Fibroblast of lung (primary cell): ENCODE results near the gene CFAP77. TPM values are rescaled to one million over a fixed set of nuclear protein-coding genes. Genes with fewer than 3 reads are reported as not detected.

Experiments used
- DNase-seq, 2 donors: peaks; one replicate each; pipeline versions ENCODE4 v3.0.0 to v3.0.0-alpha.2; 2010; ENCODE audit warnings: low read depth in 2 of 2
- H2AFZ ChIP-seq: 2 replicates; pipeline ENCODE4 v1.5.1; 2012; ENCODE audit warnings: low read length, control low read depth, inconsistent platforms
- H3K27ac ChIP-seq: 2 replicates; pipeline ENCODE4 v1.5.1; 2011; ENCODE audit warnings: low read length, control low read depth; ENCODE audit not compliant: insufficient read depth
- H3K27me3 ChIP-seq: 2 replicates; pipeline ENCODE4 v1.5.1; 2011; ENCODE audit warnings: mild to moderate bottlenecking, low read length; ENCODE audit not compliant: control insufficient read depth, insufficient read depth
- H3K36me3 ChIP-seq: 2 replicates; pipeline ENCODE4 v1.5.1; 2011; ENCODE audit warnings: low read length; ENCODE audit not compliant: control insufficient read depth, insufficient read depth
- H3K4me1 ChIP-seq: 2 replicates; pipeline ENCODE4 v1.5.1; 2011; ENCODE audit warnings: low read length; ENCODE audit not compliant: control insufficient read depth, insufficient read depth; ENCODE audit errors: extremely low read depth
- H3K4me2 ChIP-seq: 2 replicates; pipeline ENCODE4 v1.5.1; 2011; ENCODE audit warnings: low read length, control low read depth; ENCODE audit not compliant: insufficient read depth; ENCODE audit errors: extremely low read depth
- H3K4me3 ChIP-seq, 4 experiments: fragments of 200-600 bp in 1 of 4; sonication (generic) in 1 of 4; replicated peaks in 1 of 4; 2 replicates each; pipeline ENCODE4 v1.5.1; 2011 to 2016; ENCODE audit warnings: low read length in 4 of 4, low read depth in 3 of 4, mild to moderate bottlenecking in 3 of 4, control low read depth in 2 of 4, inconsistent platforms in 1 of 4, mixed read lengths in 1 of 4; ENCODE audit not compliant: insufficient read depth in 1 of 4; ENCODE audit errors: control extremely low read depth in 1 of 4
- H3K79me2 ChIP-seq: 2 replicates; pipeline ENCODE4 v1.5.1; 2012; ENCODE audit warnings: mild to moderate bottlenecking, low read length, inconsistent platforms; ENCODE audit not compliant: control insufficient read depth, insufficient read depth
- H3K9ac ChIP-seq: 2 replicates; pipeline ENCODE4 v1.5.1; 2011; ENCODE audit warnings: mild to moderate bottlenecking, low read length, control low read depth; ENCODE audit not compliant: insufficient read depth
- H3K9me3 ChIP-seq: 2 replicates; pipeline ENCODE4 v1.5.1; 2012; ENCODE audit warnings: low read depth, low read length; ENCODE audit not compliant: control insufficient read depth, insufficient read depth
- H4K20me1 ChIP-seq: 2 replicates; pipeline ENCODE4 v1.5.1; 2011; ENCODE audit warnings: low read length; ENCODE audit not compliant: control insufficient read depth, insufficient read depth; ENCODE audit errors: extremely low read depth
- EZH2 ChIP-seq: IDR thresholded peaks from 2 replicates; pipeline ENCODE4 v1.5.1; 2012; ENCODE audit warnings: low read length, control low read depth, mild to moderate bottlenecking; ENCODE audit errors: missing control alignments
- polyA plus RNA-seq, 2 donors: library from polyadenylated mRNA; depleted of rRNA in 1 of 2; stranded (reverse) in 1 of 2; unstranded in 1 of 2; fragments of >200 nt; gene quantifications; 2 replicates each; pipeline ENCODE4 v1.2.1, GENCODE V29; 2011 to 2012; ENCODE audit warnings: missing spikeins in 1 of 2
- total RNA-seq: library from RNA; depleted of rRNA; stranded (reverse); fragments of >200 nt; gene quantifications from 2 replicates; pipeline ENCODE4 v1.2.1, GENCODE V29; 2014
- TF ChIP-seq, protein P1 (sequence below), 2 donors: IDR thresholded peaks in 1 of 2; conservative IDR thresholded peaks in 1 of 2; 1 replicate in 1 of 2; 2 replicates in 1 of 2; pipeline ENCODE4 v1.5.1; 2011 to 2012; ENCODE audit warnings: low read length in 2 of 2, control low read depth in 1 of 2, inconsistent platforms in 1 of 2, low read depth in 1 of 2, mild to moderate bottlenecking in 1 of 2

CFAP77 gene
- total and polyA plus RNA-seq, 2 donors (not counting 1 experiment from before 2014, with no cell fraction given), result not detected

DNA sequence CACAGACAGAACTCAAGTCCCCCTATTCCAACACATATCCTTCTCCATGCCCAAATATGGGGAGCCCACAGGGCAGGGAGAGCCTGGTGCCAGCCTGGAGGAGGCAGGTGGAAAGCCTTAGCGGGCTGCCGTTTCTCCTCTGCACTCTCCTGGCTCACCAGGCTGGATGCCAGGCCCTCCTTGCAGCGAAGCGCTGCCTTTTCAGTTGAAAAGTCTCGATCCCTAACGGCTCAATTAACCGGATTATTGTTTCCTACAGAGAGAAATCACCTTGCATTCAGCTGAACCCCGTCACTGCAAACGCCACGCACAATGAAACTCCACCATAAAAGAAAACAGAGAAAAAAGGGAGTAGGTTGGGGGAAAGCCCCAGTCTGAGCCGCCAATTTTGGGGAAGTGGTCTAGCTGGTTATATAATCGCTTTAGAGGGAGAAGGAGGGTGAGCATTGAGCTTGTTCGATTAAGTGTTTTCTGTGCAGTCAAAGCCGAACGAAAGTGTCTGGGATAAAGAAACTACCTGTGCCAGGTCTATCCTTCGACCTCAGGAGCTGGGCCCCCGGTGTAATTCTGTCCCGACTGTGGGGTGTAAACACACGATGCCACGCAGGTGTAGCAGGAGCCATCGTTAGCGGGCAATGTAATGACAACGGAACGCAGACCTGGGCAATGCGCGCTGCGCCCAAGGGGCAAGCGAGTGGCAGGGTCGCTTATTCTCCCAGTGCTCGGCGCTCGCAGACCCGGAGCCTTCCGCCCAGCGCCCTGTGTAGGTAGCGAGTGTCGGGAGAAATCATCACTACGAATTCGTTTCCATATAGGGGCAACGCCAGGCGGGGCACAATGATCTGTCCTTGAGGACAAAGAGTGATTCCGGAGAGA lies 176.2 kb downstream of the CFAP77 start:
- Histone ChIP-seq H2AFZ (no peak overlapping the region), H3K27ac (no peak overlapping the region), H3K4me1 (peaks cover 2% of the 10 kb centered on the region), H3K4me3 (no peak overlapping the region), H3K9ac (no peak overlapping the region), H3K36me3 (no peaks in the 10 kb centered on the region), H3K27me3 (peaks cover 86% of the 10 kb centered on the region), H4K20me1 (no peaks in the 10 kb centered on the region), H3K79me2 (no peaks in the 10 kb centered on the region), H3K9me3 (no peaks in the 10 kb centered on the region), H3K4me2 (no peak overlapping the region)
- TF ChIP-seq, protein P1, sequence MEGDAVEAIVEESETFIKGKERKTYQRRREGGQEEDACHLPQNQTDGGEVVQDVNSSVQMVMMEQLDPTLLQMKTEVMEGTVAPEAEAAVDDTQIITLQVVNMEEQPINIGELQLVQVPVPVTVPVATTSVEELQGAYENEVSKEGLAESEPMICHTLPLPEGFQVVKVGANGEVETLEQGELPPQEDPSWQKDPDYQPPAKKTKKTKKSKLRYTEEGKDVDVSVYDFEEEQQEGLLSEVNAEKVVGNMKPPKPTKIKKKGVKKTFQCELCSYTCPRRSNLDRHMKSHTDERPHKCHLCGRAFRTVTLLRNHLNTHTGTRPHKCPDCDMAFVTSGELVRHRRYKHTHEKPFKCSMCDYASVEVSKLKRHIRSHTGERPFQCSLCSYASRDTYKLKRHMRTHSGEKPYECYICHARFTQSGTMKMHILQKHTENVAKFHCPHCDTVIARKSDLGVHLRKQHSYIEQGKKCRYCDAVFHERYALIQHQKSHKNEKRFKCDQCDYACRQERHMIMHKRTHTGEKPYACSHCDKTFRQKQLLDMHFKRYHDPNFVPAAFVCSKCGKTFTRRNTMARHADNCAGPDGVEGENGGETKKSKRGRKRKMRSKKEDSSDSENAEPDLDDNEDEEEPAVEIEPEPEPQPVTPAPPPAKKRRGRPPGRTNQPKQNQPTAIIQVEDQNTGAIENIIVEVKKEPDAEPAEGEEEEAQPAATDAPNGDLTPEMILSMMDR (conservative IDR thresholded peaks at IDR 0.05 in 1 of 2, IDR thresholded peaks at IDR 0.05 in 1 of 2; ENCODE audit: low read depth in 1 of 2, low read length in 2 of 2), result no peak
- peak; percentile 84 for TF ChIP-seq EZH2
- DNase-seq, result no peak

DNA sequence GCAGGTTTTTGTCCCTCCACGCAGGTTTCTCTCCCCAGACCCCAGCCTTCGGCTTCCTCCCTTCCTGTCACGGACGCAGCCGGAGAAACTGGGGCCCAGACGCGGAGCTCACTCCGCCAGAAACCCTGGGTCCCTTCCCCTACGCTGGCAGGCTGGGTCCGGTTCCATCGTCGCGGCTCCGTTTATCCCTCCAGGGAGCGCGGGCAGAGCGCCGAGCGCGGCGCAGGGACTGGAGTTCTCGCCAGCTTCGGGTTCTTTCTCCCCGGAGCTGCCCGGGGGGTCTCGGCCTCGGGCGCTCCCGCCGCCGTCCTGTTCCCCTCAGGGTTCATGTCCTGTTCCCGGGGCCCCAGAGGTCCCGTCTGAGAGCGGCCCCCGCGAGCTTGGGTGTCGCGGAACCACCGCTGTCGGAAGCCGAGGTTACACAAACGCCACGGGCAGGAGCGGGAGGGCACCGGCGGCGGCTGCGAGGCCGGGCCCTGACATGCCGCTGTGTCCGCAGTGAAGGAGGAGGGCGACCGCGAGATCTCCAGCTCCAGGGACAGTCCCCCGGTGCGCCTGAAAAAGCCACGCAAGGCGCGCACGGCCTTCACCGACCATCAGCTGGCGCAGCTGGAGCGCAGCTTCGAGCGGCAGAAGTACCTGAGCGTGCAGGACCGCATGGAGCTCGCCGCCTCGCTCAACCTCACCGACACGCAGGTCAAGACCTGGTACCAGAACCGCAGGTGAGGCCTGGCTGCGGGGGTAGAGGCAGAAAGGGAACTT lies 177.0 kb downstream of the CFAP77 start:
- DNase-seq, result no peak
- Histone ChIP-seq H3K4me3 (no peak overlapping the region), H3K27me3 (peaks cover 83% of the 10 kb centered on the region), H3K9me3 (no peaks in the 10 kb centered on the region), H2AFZ (no peak overlapping the region), H3K4me2 (no peak overlapping the region), H3K27ac (no peak overlapping the region), H3K9ac (no peak overlapping the region), H3K79me2 (no peaks in the 10 kb centered on the region), H4K20me1 (no peaks in the 10 kb centered on the region), H3K4me1 (no peaks in the 10 kb centered on the region), H3K36me3 (no peaks in the 10 kb centered on the region)
- peak; percentile 91 for TF ChIP-seq EZH2
- TF ChIP-seq, protein P1 (conservative IDR thresholded peaks at IDR 0.05 in 1 of 2, IDR thresholded peaks at IDR 0.05 in 1 of 2; ENCODE audit: low read depth in 1 of 2, low read length in 2 of 2), result no peak

DNA sequence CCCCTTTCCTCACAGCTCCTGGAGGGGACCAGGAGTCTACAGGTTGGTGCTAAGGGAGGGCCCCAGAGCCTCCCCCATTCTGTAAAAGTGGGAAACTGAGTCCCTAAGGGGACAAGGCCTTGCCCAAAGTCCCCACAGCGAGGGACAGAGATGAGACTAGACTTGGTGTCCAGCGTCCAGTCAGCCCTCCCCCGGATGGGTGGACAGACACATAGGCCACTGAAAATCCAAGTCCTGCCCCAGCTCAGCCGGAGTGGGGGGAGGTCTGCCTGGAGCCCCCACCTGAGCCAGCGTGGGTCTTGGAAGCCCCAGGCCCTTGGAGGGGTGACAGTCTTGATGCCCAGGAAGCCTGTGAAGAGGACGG lies 177.6 kb downstream of the CFAP77 start:
- Histone ChIP-seq H3K4me2 (no peak overlapping the region), H4K20me1 (no peaks in the 10 kb centered on the region), H3K79me2 (no peaks in the 10 kb centered on the region), H3K4me3 (no peak overlapping the region), H3K27me3 (peaks cover 83% of the 10 kb centered on the region), H3K9me3 (no peaks in the 10 kb centered on the region), H3K27ac (no peak overlapping the region), H3K36me3 (no peaks in the 10 kb centered on the region), H2AFZ (no peak overlapping the region), H3K9ac (no peak overlapping the region), H3K4me1 (no peaks in the 10 kb centered on the region)
- TF ChIP-seq, protein P1 (conservative IDR thresholded peaks at IDR 0.05 in 1 of 2, IDR thresholded peaks at IDR 0.05 in 1 of 2; ENCODE audit: low read depth in 1 of 2, low read length in 2 of 2), result no peak
- peak; percentile 74 for TF ChIP-seq EZH2
- no peak for DNase-seq
